ENCODE results near the gene ZNF300. TPM values are rescaled to one million over a fixed set of nuclear protein-coding genes. Genes with fewer than 3 reads are reported as not detected.

Gene ZNF300
- total and polyA plus RNA-seq, 2 of the 13 experiments (the other 11 are each of a cell fraction or from before 2014, with no cell fraction given), result 2.7 to 6.8 TPM

GRCh38 chr5:150904479-150905311, at the start of gene ZNF300 (continued):
- TF ChIP-seq, protein P1, sequence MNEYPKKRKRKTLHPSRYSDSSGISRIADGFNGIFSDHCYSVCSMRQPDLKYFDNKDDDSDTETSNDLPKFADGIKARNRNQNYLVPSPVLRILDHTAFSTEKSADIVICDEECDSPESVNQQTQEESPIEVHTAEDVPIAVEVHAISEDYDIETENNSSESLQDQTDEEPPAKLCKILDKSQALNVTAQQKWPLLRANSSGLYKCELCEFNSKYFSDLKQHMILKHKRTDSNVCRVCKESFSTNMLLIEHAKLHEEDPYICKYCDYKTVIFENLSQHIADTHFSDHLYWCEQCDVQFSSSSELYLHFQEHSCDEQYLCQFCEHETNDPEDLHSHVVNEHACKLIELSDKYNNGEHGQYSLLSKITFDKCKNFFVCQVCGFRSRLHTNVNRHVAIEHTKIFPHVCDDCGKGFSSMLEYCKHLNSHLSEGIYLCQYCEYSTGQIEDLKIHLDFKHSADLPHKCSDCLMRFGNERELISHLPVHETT (CRISPR knock-in tag; conservative IDR thresholded peaks at IDR 0.05), result 0 out of 2 replicates have a peak, but pooled peaks have one; percentile 24
- TF ChIP-seq GFI1 (CRISPR knock-in tag; IDR thresholded peaks at IDR 0.05; ENCODE audit: borderline replicate concordance), result 0 out of 2 replicates have a peak, but pooled peaks have one; percentile 16
- no peak for TF ChIP-seq NR1H2 (CRISPR knock-in tag; IDR thresholded peaks at IDR 0.05; ENCODE audit: borderline replicate concordance, low read depth)
- TF ChIP-seq ARID5B (CRISPR knock-in tag; IDR thresholded peaks at IDR 0.05), result peak; percentile 31; the same call in 1 of the 2 replicates
- TF ChIP-seq ERF (CRISPR knock-in tag; IDR thresholded peaks at IDR 0.05), result peak; percentile 73; the same call in 1 of the 2 replicates
- TF ChIP-seq GTF2F1 (IDR thresholded peaks at IDR 0.05; ENCODE audit: low read length), result no peak
- TF ChIP-seq NR2F2 (IDR thresholded peaks at IDR 0.05; ENCODE audit: borderline replicate concordance, low read depth), result no peak
- TF ChIP-seq ZNF569 (CRISPR knock-in tag; IDR thresholded peaks at IDR 0.05; ENCODE audit: borderline replicate concordance), result no peak
- no peak for TF ChIP-seq FOXP1 (IDR thresholded peaks at IDR 0.05)
- TF ChIP-seq FOXP1 (CRISPR knock-in tag; IDR thresholded peaks at IDR 0.05), result no peak
- TF ChIP-seq SAP130 (CRISPR knock-in tag; IDR thresholded peaks at IDR 0.05; ENCODE audit: low read depth), result peak; percentile 91
- TF ChIP-seq, protein P2, sequence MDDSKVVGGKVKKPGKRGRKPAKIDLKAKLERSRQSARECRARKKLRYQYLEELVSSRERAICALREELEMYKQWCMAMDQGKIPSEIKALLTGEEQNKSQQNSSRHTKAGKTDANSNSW (CRISPR knock-in tag; IDR thresholded peaks at IDR 0.05; ENCODE audit: borderline replicate concordance), result no peak
- TF ChIP-seq TEAD2 (CRISPR knock-in tag; IDR thresholded peaks at IDR 0.05), result no peak
- TF ChIP-seq POGZ (CRISPR knock-in tag; IDR thresholded peaks at IDR 0.05), result peak; percentile 93
- no peak for TF ChIP-seq CBX1 (IDR thresholded peaks at IDR 0.05; ENCODE audit: low read depth)
- TF ChIP-seq ZIK1 (CRISPR knock-in tag; IDR thresholded peaks at IDR 0.05; ENCODE audit: borderline replicate concordance, low read depth), result peak; percentile 82; the same call in 1 of the 2 replicates
